22Rv1 (cell line): ENCODE results near the gene CDH9.

Experiments used
- H3K27ac ChIP-seq: fragments of 450-650 bp; 2 replicates; pipeline ENCODE4 v1.5.1; 2017
- CTCF ChIP-seq: fragments of 450-650 bp; IDR thresholded peaks from 2 replicates; pipeline ENCODE4 v1.5.1; 2017; ENCODE audit warnings: mild to moderate bottlenecking
- ZFX ChIP-seq: fragments of 450-650 bp; IDR thresholded peaks from 2 replicates; pipeline ENCODE4 v1.6.1; 2017; ENCODE audit warnings: antibody characterized with exemption, borderline replicate concordance

Gene CDH9

GRCh38 chr5:27011274-27011673 lies 27.1 kb downstream of the CDH9 start:
- no peak overlapping the region for H3K27ac ChIP-seq
- TF ChIP-seq ZFX (no peak), CTCF (no peak)

- no peak for TF ChIP-seq CTCF
- no peak for TF ChIP-seq ZFX
- H3K27ac ChIP-seq, result no peak overlapping the region
Observed at GRCh38 chr5:27010646-27011045, 27.7 kb downstream of the CDH9 start.

GRCh38 chr5:27009540-27009915 lies 28.9 kb downstream of the CDH9 start:
- no peak overlapping the region for H3K27ac ChIP-seq

GRCh38 chr5:27008604-27009539 lies 29.5 kb downstream of the CDH9 start:
- TF ChIP-seq ZFX (no peak), CTCF (no peak)
- no peak overlapping the region for H3K27ac ChIP-seq

More at GRCh38 chr5:27009540-27009915, 28.9 kb downstream of the CDH9 start:
- TF ChIP-seq ZFX (no peak), CTCF (no peak)

GRCh38 chr5:27007121-27007520 lies 31.3 kb downstream of the CDH9 start:
- H3K27ac ChIP-seq, result no peak overlapping the region
- no peak for TF ChIP-seq ZFX
- no peak for TF ChIP-seq CTCF

- TF ChIP-seq ZFX (no peak), CTCF (no peak)
- H3K27ac ChIP-seq, result no peak overlapping the region
Observed at GRCh38 chr5:26986985-26987384, 51.4 kb downstream of the CDH9 start.

- H3K27ac ChIP-seq, result no peak overlapping the region
- TF ChIP-seq ZFX (no peak), CTCF (no peak)
Observed at GRCh38 chr5:26981750-26982149, 56.6 kb downstream of the CDH9 start.
